HCT116 (cell line): ENCODE data around the gene AEBP1.

Source experiments
- CBX3 ChIP-seq: IDR thresholded peaks from 2 replicates; pipeline ENCODE4 v1.6.1; 2012; ENCODE audit warnings: low read depth
- EZH2 ChIP-seq: fragments of 200-600 bp; sonication (generic); IDR thresholded peaks from 2 replicates; pipeline ENCODE4 v1.6.1; 2017; ENCODE audit warnings: antibody characterized with exemption, mixed run types
- EZH2phosphoT487 ChIP-seq: fragments of 200-600 bp; IDR thresholded peaks from 2 replicates; pipeline ENCODE4 v1.6.1; 2018; ENCODE audit warnings: antibody characterized with exemption, borderline replicate concordance
- FOSL1 ChIP-seq: IDR thresholded peaks from 2 replicates; pipeline ENCODE4 v1.6.1; 2012; ENCODE audit warnings: low read depth
- JUND ChIP-seq: IDR thresholded peaks from 2 replicates; pipeline ENCODE4 v1.6.1; 2012
- POLR2A ChIP-seq: IDR thresholded peaks from 2 replicates; pipeline ENCODE4 v1.7.0; 2011; ENCODE audit warnings: borderline replicate concordance; ENCODE audit not compliant: insufficient read depth, insufficient read length; ENCODE audit errors: extremely low read depth
- POLR2AphosphoS5 ChIP-seq: IDR thresholded peaks from 2 replicates; pipeline ENCODE4 v1.6.1; 2011; ENCODE audit warnings: mild to moderate bottlenecking, low read depth, low read length, moderate library complexity
- RAD21 ChIP-seq: IDR thresholded peaks from 2 replicates; pipeline ENCODE4 v1.6.1; 2012; ENCODE audit warnings: low read depth, mild to moderate bottlenecking
- SRF ChIP-seq: IDR thresholded peaks from 2 replicates; pipeline ENCODE4 v1.6.1; 2012; ENCODE audit warnings: low read depth
- YY1 ChIP-seq: IDR thresholded peaks from 2 replicates; pipeline ENCODE4 v1.6.1; 2011; ENCODE audit warnings: low read length, low read depth, moderate library complexity, mild to moderate bottlenecking; ENCODE audit not compliant: insufficient replicate concordance; ENCODE audit errors: extremely low read depth
- ZNF274 ChIP-seq: fragments of 200-500 bp; sonication (Bioruptor generic); IDR thresholded peaks from 2 replicates; pipeline ENCODE4 v1.6.1; 2014; ENCODE audit warnings: mild to moderate bottlenecking, low read depth, low read length, inconsistent platforms
- TF ChIP-seq, protein P1 (sequence below), 3 experiments: fragments of 200-600 bp in 1 of 3; sonication (generic) in 1 of 3; IDR thresholded peaks in 2 of 3; conservative IDR thresholded peaks in 1 of 3; 2 replicates each; pipeline ENCODE4 v1.5.1; 2012 to 2017; ENCODE audit warnings: low read depth in 2 of 3, low read length in 2 of 3, antibody characterized with exemption in 1 of 3, borderline replicate concordance in 1 of 3, control low read depth in 1 of 3, mild to moderate bottlenecking in 1 of 3, mixed read lengths in 1 of 3, mixed run types in 1 of 3, moderate library complexity in 1 of 3; ENCODE audit not compliant: insufficient read depth in 1 of 3
- TF ChIP-seq, protein P2 (sequence below): IDR thresholded peaks from 2 replicates; pipeline ENCODE4 v1.6.1; 2012
- TF ChIP-seq, protein P3 (sequence below): IDR thresholded peaks from 2 replicates; pipeline ENCODE4 v1.6.1; 2011; ENCODE audit warnings: mild to moderate bottlenecking, low read length, moderate library complexity; ENCODE audit not compliant: insufficient replicate concordance; ENCODE audit errors: extremely low read depth

DNA sequence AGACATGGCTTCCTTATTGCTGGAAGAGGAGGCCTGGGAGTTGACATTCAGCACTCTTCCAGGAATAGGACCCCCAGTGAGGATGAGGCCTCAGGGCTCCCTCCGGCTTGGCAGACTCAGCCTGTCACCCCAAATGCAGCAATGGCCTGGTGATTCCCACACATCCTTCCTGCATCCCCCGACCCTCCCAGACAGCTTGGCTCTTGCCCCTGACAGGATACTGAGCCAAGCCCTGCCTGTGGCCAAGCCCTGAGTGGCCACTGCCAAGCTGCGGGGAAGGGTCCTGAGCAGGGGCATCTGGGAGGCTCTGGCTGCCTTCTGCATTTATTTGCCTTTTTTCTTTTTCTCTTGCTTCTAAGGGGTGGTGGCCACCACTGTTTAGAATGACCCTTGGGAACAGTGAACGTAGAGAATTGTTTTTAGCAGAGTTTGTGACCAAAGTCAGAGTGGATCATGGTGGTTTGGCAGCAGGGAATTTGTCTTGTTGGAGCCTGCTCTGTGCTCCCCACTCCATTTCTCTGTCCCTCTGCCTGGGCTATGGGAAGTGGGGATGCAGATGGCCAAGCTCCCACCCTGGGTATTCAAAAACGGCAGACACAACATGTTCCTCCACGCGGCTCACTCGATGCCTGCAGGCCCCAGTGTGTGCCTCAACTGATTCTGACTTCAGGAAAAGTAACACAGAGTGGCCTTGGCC is 43.0 kb upstream of the AEBP1 start:
- TF ChIP-seq, protein P1, sequence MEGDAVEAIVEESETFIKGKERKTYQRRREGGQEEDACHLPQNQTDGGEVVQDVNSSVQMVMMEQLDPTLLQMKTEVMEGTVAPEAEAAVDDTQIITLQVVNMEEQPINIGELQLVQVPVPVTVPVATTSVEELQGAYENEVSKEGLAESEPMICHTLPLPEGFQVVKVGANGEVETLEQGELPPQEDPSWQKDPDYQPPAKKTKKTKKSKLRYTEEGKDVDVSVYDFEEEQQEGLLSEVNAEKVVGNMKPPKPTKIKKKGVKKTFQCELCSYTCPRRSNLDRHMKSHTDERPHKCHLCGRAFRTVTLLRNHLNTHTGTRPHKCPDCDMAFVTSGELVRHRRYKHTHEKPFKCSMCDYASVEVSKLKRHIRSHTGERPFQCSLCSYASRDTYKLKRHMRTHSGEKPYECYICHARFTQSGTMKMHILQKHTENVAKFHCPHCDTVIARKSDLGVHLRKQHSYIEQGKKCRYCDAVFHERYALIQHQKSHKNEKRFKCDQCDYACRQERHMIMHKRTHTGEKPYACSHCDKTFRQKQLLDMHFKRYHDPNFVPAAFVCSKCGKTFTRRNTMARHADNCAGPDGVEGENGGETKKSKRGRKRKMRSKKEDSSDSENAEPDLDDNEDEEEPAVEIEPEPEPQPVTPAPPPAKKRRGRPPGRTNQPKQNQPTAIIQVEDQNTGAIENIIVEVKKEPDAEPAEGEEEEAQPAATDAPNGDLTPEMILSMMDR (IDR thresholded peaks at IDR 0.05 in 2 of 3, conservative IDR thresholded peaks at IDR 0.05 in 1 of 3; ENCODE audit: borderline replicate concordance in 1 of 3, insufficient read depth in 1 of 3, low read depth in 2 of 3, low read length in 2 of 3) = no peak
- no peak for TF ChIP-seq EZH2
- no peak for TF ChIP-seq POLR2AphosphoS5
- no peak for TF ChIP-seq JUND
- no peak for TF ChIP-seq RAD21
- no peak for TF ChIP-seq POLR2A
- TF ChIP-seq, protein P2, sequence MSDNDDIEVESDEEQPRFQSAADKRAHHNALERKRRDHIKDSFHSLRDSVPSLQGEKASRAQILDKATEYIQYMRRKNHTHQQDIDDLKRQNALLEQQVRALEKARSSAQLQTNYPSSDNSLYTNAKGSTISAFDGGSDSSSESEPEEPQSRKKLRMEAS = no peak
- TF ChIP-seq FOSL1 = no peak
- TF ChIP-seq SRF = no peak
- TF ChIP-seq CBX3 = no peak
- TF ChIP-seq, protein P3, sequence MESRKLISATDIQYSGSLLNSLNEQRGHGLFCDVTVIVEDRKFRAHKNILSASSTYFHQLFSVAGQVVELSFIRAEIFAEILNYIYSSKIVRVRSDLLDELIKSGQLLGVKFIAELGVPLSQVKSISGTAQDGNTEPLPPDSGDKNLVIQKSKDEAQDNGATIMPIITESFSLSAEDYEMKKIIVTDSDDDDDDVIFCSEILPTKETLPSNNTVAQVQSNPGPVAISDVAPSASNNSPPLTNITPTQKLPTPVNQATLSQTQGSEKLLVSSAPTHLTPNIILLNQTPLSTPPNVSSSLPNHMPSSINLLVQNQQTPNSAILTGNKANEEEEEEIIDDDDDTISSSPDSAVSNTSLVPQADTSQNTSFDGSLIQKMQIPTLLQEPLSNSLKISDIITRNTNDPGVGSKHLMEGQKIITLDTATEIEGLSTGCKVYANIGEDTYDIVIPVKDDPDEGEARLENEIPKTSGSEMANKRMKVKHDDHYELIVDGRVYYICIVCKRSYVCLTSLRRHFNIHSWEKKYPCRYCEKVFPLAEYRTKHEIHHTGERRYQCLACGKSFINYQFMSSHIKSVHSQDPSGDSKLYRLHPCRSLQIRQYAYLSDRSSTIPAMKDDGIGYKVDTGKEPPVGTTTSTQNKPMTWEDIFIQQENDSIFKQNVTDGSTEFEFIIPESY = no peak
- no peak for TF ChIP-seq ZNF274
- TF ChIP-seq YY1 = no peak
- TF ChIP-seq EZH2phosphoT487 = no peak
